CD4-positive, alpha-beta memory T cell (primary cell): ENCODE data around the gene LINC01488. TPM values are rescaled to one million over a fixed set of nuclear protein-coding genes. Genes with fewer than 3 reads are reported as not detected.

Experiments used
- CTCF ChIA-PET: fragments of 350-600 bp; sonication (Branson Sonifier 250); formaldehyde crosslinking; loops from one replicate; lab custom pipeline; 2021; ENCODE audit warnings: inconsistent platforms; ENCODE audit not compliant: partially characterized antibody; lab: Charles Lee
- POLR2A ChIA-PET: fragments of 350-600 bp; sonication (Branson Sonifier 250); formaldehyde crosslinking; loops from one replicate; lab custom pipeline; 2021; ENCODE audit not compliant: partially characterized antibody; lab: Charles Lee
- DNase-seq, 5 donors: peaks; one replicate each; pipeline versions ENCODE4 v3.0.0 to v3.0.0-alpha.2; 2020 to 2022; ENCODE audit warnings: mixed read lengths in 1 of 5
- H3K27ac ChIP-seq: one replicate; pipeline ENCODE4 v1.7.0; 2013; ENCODE audit warnings: low read depth, low read length
- H3K27me3 ChIP-seq: 2 replicates; pipeline ENCODE4 v1.7.0; 2013; ENCODE audit warnings: mild to moderate bottlenecking, low read length, moderate library complexity; ENCODE audit not compliant: insufficient read depth
- H3K36me3 ChIP-seq: 2 replicates; pipeline ENCODE4 v1.7.0; 2013; ENCODE audit warnings: mild to moderate bottlenecking, low read length, moderate library complexity; ENCODE audit not compliant: insufficient read depth
- H3K4me1 ChIP-seq: 2 replicates; pipeline ENCODE4 v1.7.0; 2013; ENCODE audit warnings: mild to moderate bottlenecking, low read length, moderate library complexity; ENCODE audit not compliant: insufficient read depth
- H3K4me3 ChIP-seq, 2 donors: one replicate each; pipeline ENCODE4 v1.7.0; 2013; ENCODE audit warnings: low read length in 2 of 2, mild to moderate bottlenecking in 1 of 2
- H3K9me3 ChIP-seq, 2 donors: one replicate each; pipeline ENCODE4 v1.7.0; 2013; ENCODE audit warnings: low read length in 2 of 2, control low read depth in 1 of 2; ENCODE audit not compliant: control insufficient read depth in 1 of 2
- H3K27ac Mint-ChIP-seq, 7 donors: one replicate each; pipeline ENCODE4 v1.8.0; 2020 to 2021; ENCODE audit warnings: mixed read lengths in 7 of 7, mild to moderate bottlenecking in 6 of 7, inconsistent platforms in 3 of 7, moderate library complexity in 3 of 7
- H3K27me3 Mint-ChIP-seq, 2 donors: one replicate each; pipeline ENCODE4 v1.8.0; 2020 to 2021; ENCODE audit warnings: mixed read lengths in 2 of 2
- H3K36me3 Mint-ChIP-seq, 2 donors: one replicate each; pipeline ENCODE4 v1.8.0; 2020 to 2021; ENCODE audit warnings: mixed read lengths in 2 of 2, inconsistent platforms in 1 of 2, mild to moderate bottlenecking in 1 of 2
- H3K4me1 Mint-ChIP-seq, 4 donors: one replicate each; pipeline ENCODE4 v1.8.0; 2020 to 2021; ENCODE audit warnings: mixed read lengths in 4 of 4, mild to moderate bottlenecking in 1 of 4
- H3K4me3 Mint-ChIP-seq, 8 donors: one replicate each; pipeline ENCODE4 v1.8.0; 2020 to 2021; ENCODE audit warnings: mixed read lengths in 8 of 8, mild to moderate bottlenecking in 7 of 8, moderate library complexity in 6 of 8, inconsistent platforms in 3 of 8
- H3K9me3 Mint-ChIP-seq, 8 donors: one replicate each; pipeline ENCODE4 v1.8.0; 2020 to 2021; ENCODE audit warnings: mixed read lengths in 8 of 8, mild to moderate bottlenecking in 5 of 8, inconsistent platforms in 3 of 8, moderate library complexity in 1 of 8
- intact Hi-C: fragments of 100-400 bp; cut with micrococcal nuclease; formaldehyde crosslinking; loops from one replicate; pipeline ENCODE4 v1.15.1; 2023
- polyA plus RNA-seq, 2 donors: library from polyadenylated mRNA; unstranded; fragments of 300-500 nt; fragmentation: Illumina TruSeq; gene quantifications; one replicate each; pipeline ENCODE4 v1.2.3, GENCODE V29; 2021
- total RNA-seq, 2 experiments: library from RNA; stranded (reverse); gene quantifications; one replicate each; pipeline ENCODE4 v1.2.3, GENCODE V29; 2021

Gene LINC01488
- total and polyA plus RNA-seq, 4 experiments from 2014 or later: not detected

DNA sequence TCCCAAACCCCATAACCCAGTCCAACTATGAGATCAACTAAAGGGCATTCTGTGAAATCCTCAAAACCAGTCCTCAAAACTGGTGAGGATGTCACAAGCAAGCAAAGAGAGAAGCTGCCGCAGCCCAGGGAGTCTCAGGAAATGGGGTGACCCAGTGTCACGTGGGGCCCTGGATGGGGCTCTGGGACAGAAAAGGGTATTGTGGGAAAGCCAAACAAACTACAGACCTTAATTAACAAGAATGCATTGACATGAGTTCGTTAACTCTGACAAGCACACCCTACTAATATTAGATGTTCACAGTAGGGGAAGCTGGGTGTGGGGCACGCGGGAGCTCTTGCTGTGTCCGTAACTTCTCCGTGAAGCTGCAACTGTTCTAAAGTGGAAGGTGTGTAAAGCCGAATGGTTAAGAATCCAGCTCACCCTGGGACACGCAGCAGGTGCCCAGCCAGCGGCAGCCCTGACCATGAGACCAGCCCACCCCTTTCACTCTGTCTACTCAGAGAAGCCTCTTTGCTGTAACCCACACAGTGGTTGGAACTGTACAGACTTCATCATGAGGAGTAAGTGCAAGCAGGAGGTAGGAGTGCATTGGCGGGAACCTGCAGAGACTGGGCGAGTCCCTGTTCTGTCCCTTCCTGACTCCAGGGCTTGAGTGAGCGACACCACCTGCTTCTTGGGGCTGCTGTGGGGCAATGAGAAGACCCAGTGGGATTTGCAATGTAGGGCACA, 17.9 kb downstream of the LINC01488 start:
- Histone ChIP-seq H3K4me3 (no peak overlapping the region), H3K27ac (no peak overlapping the region), H3K4me1 (no peaks in the 10 kb centered on the region), H3K36me3 (no peaks in the 10 kb centered on the region), H3K9me3 (no peaks in the 10 kb centered on the region), H3K27me3 (no peaks in the 10 kb centered on the region)
- peaks cover 1 to 8% of the 10 kb centered on the region in 2 donors for H3K27me3 Mint-ChIP-seq
- DNase-seq: no peak
- H3K36me3 Mint-ChIP-seq: no peaks in the 10 kb centered on the region
- no peak overlapping the region for H3K27ac Mint-ChIP-seq
- CTCF ChIA-PET: no interaction called here
- H3K4me1 Mint-ChIP-seq: peaks cover 0 to 8% (median 5%) of the 10 kb centered on the region in 4 donors
- H3K9me3 Mint-ChIP-seq: peaks cover 0 to 1% (median 0%) of the 10 kb centered on the region in 8 donors
- no peak overlapping the region for H3K4me3 Mint-ChIP-seq
- intact Hi-C loops: no loop called here
- POLR2A ChIA-PET: no interaction called here

DNA sequence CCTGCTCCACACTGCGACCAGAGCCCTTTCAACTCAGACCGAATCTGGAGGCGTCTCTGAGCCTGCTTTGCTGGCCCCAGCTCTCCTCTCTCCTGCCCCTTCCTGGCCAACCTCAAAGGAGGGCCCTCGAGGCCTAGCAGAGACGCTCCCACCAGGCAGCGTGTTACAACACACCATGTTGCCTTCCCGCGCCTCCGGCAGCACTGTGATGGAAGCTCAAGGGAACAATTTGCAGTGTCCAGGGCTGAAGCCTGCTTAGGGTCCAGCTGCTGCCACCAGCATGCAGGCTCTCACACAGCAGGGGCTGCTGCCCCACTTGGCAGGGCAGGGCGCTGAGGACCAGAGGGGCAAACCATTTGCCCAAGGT, 18.4 kb downstream of the LINC01488 start:
- no peaks in the 10 kb centered on the region for H3K36me3 Mint-ChIP-seq
- Histone ChIP-seq H3K36me3 (no peaks in the 10 kb centered on the region), H3K9me3 (no peaks in the 10 kb centered on the region), H3K27ac (no peak overlapping the region), H3K4me3 (no peak overlapping the region), H3K27me3 (no peaks in the 10 kb centered on the region), H3K4me1 (no peaks in the 10 kb centered on the region)
- no peak overlapping the region for H3K4me3 Mint-ChIP-seq
- H3K4me1 Mint-ChIP-seq: peaks cover 0 to 8% (median 5%) of the 10 kb centered on the region in 4 donors
- H3K27me3 Mint-ChIP-seq: peaks cover 1 to 6% of the 10 kb centered on the region in 2 donors
- no peak overlapping the region for H3K27ac Mint-ChIP-seq
- intact Hi-C loops: no loop called here
- no peak for DNase-seq
- CTCF ChIA-PET: no interaction called here
- no peaks in the 10 kb centered on the region for H3K9me3 Mint-ChIP-seq
- POLR2A ChIA-PET: no interaction called here

DNA sequence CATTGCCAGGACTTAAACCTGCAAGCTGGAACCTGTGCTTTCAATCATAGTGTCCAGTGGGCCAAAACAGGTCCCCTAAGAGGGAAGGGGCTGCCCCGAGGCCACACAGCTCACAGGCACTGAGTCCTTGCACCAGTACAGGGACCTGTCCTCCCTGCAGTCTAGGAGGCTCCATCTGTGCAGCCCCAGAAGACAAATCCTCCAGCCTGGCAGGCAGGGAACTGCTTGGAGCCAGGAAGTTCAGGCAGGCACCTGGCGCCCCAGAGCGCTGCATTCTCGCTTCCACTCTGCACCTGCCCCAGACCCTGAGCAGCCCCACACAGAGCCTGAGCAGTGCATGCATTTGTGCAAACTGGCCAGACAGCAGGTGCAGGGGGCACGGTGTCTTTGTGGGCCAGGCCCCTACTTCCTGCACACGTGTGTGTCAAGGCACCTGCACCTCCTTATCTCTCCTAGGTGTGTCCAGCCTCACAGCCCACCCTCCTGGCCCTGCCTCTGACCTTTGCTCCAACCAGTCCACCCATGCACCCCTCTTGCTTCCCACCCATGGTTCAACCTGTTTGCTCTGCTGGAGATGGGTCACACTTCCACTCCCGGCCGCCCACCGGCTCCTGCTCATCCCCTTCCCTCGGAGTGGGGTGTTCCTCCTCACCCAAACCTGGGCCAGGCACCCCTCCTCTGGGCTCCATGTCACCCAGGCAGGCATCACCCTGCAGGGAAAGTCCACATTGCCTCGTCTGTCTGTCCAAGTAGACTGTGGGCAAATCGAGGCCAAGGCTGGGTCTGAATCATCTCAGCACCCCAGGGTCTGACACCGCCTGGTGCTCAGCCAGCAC, 19.0 kb downstream of the LINC01488 start:
- no peaks in the 10 kb centered on the region for H3K9me3 ChIP-seq
- no peaks in the 10 kb centered on the region for H3K36me3 ChIP-seq
- no peak overlapping the region for H3K27ac ChIP-seq
- no peak overlapping the region for H3K4me3 ChIP-seq
- H3K9me3 Mint-ChIP-seq: no peaks in the 10 kb centered on the region
- no peak overlapping the region for H3K27ac Mint-ChIP-seq
- H3K4me1 ChIP-seq: no peaks in the 10 kb centered on the region
- no peaks in the 10 kb centered on the region for H3K27me3 ChIP-seq
- peaks cover 0 to 8% (median 5%) of the 10 kb centered on the region in 4 donors for H3K4me1 Mint-ChIP-seq
- CTCF ChIA-PET: no interaction called here
- intact Hi-C loops: no loop called here
- no peak overlapping the region for H3K4me3 Mint-ChIP-seq
- DNase-seq: no peak
- POLR2A ChIA-PET: no interaction called here
- no peaks in the 10 kb centered on the region for H3K36me3 Mint-ChIP-seq
- peaks cover 1 to 4% of the 10 kb centered on the region in 2 donors for H3K27me3 Mint-ChIP-seq

DNA sequence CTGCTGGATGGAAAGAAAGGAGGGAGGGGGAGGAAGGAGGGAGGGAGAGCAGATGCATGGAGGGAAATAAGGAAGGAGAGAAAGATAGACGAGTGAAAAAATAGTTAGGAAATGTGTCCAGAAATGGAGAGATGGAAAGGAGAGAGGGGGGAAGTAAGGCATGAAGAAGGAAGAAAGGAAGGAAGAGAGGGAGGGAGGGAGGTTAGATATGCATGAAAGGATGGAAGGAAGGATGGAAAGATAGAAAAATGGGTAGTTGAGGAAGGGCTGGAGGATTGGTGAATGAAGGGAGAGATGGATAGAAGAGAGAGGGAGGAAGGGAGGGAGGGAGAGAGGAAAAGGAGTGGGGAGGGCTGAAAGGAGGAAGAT, 19.6 kb downstream of the LINC01488 start:
- H3K4me3 Mint-ChIP-seq: no peak overlapping the region
- H3K4me3 ChIP-seq: no peak overlapping the region
- H3K4me1 Mint-ChIP-seq: peaks cover 0 to 8% (median 5%) of the 10 kb centered on the region in 4 donors
- ChIA-PET POLR2A (no interaction called here), CTCF (no interaction called here)
- H3K36me3 Mint-ChIP-seq: no peaks in the 10 kb centered on the region
- H3K27me3 ChIP-seq: no peaks in the 10 kb centered on the region
- no peaks in the 10 kb centered on the region for H3K36me3 ChIP-seq
- intact Hi-C loops: no loop called here
- H3K27ac ChIP-seq: no peak overlapping the region
- no peaks in the 10 kb centered on the region for H3K4me1 ChIP-seq
- peaks cover 1 to 2% of the 10 kb centered on the region in 2 donors for H3K27me3 Mint-ChIP-seq
- H3K9me3 ChIP-seq: no peaks in the 10 kb centered on the region
- no peak for DNase-seq
- no peak overlapping the region for H3K27ac Mint-ChIP-seq
- H3K9me3 Mint-ChIP-seq: no peaks in the 10 kb centered on the region

DNA sequence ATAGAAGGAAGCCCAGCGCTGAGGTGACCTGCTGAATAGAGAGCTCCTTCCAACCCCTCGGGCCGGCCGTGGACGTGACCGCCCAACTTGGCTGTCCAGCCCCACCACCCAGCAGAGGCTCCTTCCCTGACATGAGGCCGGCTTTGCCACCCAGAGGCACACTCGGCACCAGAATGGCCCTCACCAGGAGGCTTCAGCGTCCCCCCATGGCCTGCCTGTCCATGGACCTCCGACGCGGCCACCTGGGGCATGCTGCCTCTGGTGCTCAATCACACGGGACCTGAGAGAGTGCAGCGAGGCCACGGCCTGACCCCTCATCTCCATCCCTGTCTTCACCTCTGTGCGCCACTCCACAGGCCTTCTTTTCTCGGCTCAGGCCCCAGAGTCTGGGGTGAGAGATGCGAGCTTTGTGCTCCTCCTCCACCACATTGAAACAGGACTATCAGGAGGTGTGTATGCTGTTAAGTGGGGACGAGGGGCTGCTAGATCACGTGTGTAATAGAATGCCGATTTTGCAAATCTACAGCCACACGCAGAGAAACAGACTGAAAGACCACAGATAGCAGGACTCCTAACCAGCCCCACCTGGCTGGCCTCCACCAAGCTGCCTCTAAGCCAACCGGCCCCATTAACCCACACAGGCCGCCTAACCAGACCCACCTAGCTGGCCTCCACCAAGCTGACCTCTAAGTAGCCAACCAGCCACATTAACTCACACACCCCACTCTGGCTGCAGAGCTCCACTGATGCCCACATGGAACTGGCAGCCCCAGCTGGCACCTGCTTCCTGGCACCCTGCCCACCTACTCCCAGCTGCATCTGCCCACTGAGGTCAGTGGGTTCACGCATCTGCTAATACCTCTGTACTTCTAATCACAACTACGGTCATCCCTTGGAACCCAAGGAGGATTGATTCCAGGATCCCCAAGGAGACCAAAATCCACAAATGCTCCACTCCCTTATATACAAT, 20.7 kb downstream of the LINC01488 start:
- intact Hi-C loops: no loop called here
- Mint-ChIP-seq H3K4me3 (no peak overlapping the region), H3K4me1 (peaks cover 0 to 8% (median 5%) of the 10 kb centered on the region in 4 donors), H3K27me3 (peaks cover 3 to 5% of the 10 kb centered on the region in 2 donors), H3K9me3 (peaks cover 0 to 3% (median 0%) of the 10 kb centered on the region in 8 donors), H3K27ac (no peak overlapping the region), H3K36me3 (no peaks in the 10 kb centered on the region)
- ChIA-PET POLR2A (no interaction called here), CTCF (no interaction called here)
- H3K9me3 ChIP-seq: no peaks in the 10 kb centered on the region
- H3K4me3 ChIP-seq: no peak overlapping the region
- DNase-seq: no peak
- H3K27me3 ChIP-seq: no peaks in the 10 kb centered on the region
- H3K27ac ChIP-seq: no peak overlapping the region
- no peaks in the 10 kb centered on the region for H3K36me3 ChIP-seq
- no peaks in the 10 kb centered on the region for H3K4me1 ChIP-seq

DNA sequence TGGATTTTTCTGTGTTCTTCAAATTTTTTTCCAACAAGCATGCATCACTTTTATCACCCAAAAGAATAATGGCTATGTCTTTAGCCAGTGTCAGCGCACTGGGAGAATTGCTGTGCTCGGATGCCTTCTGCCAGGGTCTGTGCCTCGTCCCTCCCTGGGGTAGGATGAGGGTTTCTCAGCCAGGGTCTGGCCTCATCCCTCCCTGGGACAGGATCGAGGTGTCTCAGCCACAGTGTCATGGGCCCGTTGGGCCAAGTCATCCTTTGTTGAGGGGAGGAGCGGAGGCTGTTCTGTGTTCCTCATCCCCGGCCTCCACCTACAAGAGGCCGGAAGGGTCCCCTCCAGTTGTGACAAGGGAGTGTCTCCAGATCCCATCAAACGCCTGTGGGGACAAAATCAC, 22.7 kb downstream of the LINC01488 start:
- no peak overlapping the region for H3K4me3 ChIP-seq
- H3K27ac Mint-ChIP-seq: no peak overlapping the region
- H3K36me3 Mint-ChIP-seq: no peaks in the 10 kb centered on the region
- H3K27ac ChIP-seq: no peak overlapping the region
- peaks cover 0 to 3% (median 0%) of the 10 kb centered on the region in 8 donors for H3K9me3 Mint-ChIP-seq
- POLR2A ChIA-PET: no interaction called here
- CTCF ChIA-PET: no interaction called here
- no peaks in the 10 kb centered on the region for H3K9me3 ChIP-seq
- no peaks in the 10 kb centered on the region for H3K4me1 ChIP-seq
- DNase-seq: no peak
- H3K4me1 Mint-ChIP-seq: peaks cover 0 to 9% (median 8%) of the 10 kb centered on the region in 4 donors
- no peaks in the 10 kb centered on the region for H3K36me3 ChIP-seq
- intact Hi-C loops: no loop called here
- no peak overlapping the region for H3K4me3 Mint-ChIP-seq
- H3K27me3 ChIP-seq: no peaks in the 10 kb centered on the region
- peaks cover 4 to 5% of the 10 kb centered on the region in 2 donors for H3K27me3 Mint-ChIP-seq
